OCI-M1 (cell line): ENCODE results near the gene ZNF571.

Source experiments
- DNase-seq: peaks from one replicate; lab custom pipeline; 2025; lab: John Stamatoyannopoulos, UW

The ZNF571 gene

DNA sequence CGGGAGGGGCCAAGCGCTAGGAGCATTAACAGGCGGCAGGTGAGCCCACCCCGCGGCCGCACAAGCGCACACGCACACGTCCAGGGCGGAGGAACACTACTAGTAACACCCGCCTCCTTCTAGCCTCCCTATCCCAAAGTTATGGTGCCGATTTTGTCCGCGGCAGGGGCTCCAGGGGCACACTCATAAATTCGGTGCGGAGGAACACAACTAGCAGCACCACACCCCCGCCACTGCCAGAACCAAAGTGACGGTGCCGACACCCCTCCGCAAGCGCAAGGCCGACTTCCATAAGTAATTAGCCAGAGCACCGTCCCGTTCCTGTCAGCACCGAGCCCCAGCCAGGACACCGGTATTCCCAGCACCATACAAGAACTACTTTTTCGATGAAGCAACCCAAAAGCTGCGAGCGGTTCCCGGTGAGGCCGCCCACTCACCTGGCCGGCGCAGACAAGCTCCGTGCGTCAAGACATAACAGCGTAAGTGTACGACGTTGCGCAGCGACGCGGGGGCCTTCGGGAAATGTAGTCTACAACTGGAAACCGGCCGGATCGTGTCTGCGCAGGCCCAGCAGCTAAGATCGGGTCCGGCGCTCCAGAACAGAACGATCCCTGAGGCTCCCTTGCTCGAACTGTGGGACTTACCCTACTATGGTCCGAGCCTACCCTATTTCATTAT lies at the start of gene ZNF571, which contains the start of gene ZNF540:
Gene ZNF571, minus strand, starts transcription at position 489 of the 678 bp plus-strand sequence. CDS start 8,116 bp downstream, outside the sequence.
Gene ZNF540, plus strand, starts transcription at position 573 of the 678 bp plus-strand sequence. CDS start 3,572 bp downstream, outside the sequence.
- DNase-seq, result peak; percentile 96

DNA sequence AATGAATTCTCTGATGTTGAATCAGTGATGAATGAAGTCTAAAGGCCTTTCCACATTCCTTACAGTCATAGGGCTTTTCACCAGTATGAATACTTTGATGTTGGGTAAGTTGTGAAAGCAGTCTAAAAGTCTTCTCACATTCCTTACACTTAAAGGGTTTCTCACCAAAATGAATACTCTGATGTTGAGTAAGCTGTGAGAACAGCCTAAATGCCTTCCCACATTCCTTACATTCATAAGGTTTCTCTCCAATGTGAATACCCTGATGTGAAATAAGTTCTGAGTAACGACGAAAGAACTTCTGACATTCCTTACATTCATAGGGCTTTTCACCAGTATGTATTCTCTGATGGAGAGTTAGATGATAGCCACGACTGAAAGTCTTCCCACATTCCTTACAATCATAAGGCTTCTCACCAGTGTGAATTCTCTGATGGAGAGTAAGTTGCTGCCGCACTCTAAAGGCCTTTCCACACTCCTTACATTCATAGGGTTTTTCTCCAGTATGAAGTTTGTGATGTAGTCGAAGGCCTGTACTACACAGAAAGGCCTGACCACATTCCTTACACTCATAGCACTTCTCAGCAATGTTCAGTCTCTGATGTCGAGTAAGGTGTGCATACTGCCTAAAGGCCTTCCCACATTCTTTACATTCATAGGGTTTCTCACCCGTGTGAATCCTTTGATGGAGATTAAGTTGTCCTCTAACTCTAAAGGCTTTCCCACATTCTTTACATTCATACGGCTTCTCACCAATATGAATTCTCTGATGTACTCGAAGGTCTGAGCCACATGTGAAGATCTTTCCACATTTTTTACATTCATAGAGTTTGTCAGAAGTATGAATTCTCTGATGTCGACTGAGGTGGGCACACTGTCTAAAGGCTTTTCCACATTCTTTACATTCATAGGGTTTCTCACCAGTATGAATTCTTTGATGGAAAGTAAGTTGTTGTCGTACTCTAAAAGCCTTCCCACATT lies 40.8 kb upstream of the ZNF571 start:
- no peak for DNase-seq

DNA sequence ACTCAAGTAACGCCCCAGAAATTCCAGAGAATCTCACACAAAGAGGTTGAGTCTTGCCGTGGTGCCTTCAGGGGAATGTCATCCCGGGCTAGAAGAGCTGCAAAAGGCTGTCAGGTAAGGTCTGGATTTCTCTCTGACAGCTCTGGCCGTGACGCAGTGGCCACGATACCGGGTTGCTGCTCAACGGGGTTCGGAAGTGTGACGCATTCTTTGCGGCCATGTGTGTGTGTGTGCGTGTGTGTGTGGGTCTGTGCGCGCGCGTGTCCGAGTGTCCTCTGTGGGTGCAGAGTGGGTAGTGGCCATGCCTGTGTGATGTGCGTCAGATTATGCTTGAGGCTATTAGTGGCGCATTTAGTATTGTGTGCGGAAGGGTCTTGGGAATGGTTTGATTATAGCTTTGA lies 390 bp upstream of the ZNF571 start:
- peak; percentile 70 for DNase-seq

DNA sequence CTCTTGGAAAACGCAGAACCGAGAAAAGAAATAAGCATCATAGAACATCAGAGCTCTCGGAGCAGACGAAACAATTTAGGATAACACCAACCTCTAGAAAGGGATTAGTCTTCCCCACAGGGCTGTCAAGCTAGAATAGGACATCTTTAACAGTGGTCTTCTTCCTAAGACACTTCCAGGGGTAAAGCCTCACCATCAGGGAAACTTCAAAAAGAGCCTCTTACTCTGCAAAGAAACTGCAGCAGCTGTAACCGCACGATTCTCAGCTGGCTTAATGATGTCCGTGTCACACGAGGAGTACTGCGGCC lies 642 bp downstream of the ZNF571 start:
- no peak for DNase-seq

DNA sequence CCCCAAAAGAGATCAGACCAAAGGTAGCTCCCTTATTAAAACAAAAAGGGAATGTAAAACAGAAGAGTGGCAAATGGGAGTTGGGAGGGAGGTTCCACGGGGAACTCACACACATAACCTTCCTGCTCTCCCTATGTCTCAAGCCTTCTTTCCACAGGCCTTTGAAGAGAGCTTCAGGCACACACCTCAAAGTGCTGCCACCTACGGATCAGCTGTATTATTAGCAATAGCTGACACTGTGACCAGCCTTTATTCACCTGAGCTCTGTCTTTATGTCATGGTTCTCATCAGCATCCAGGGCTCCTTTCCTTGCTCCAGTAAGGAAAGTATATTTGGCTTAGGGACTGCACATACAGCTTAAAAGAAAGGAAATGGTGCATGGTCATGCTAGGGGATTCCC lies 11.3 kb downstream of the ZNF571 start:
- peak; percentile 5 for DNase-seq

DNA sequence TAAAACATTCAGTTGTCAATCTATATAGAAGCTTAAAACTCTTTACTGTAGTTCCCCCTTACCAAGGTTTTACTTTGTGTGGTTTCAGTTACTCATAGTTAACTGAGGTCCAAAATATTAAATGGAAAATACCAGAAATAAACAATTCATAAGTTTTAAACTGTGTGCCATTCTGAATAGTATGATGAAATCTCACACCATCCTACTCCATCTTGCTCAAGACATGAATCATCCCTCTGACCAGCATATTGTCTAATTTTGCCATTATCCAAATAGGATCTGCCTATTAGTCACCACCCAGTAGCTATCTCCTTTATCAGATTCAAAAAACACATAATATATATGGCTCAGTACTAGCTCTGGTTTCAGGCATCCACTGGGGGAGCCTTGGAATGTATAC lies 22.4 kb downstream of the ZNF571 start:
- DNase-seq, result peak; percentile 39

DNA sequence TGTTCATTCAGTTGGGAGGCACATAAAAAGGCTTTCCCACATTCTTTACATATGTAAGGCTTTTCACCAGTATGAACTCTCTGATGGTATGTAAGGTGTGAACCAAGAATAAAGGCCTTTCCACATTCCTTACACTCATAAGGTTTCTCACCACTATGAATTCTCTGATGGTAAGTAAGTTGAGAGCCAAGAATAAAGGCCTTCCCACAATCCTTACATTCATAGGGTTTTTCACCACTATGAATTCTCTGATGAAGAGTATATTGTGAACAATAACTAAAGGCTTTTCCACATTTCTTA lies 29.3 kb downstream of the ZNF571 start:
- no peak for DNase-seq

DNA sequence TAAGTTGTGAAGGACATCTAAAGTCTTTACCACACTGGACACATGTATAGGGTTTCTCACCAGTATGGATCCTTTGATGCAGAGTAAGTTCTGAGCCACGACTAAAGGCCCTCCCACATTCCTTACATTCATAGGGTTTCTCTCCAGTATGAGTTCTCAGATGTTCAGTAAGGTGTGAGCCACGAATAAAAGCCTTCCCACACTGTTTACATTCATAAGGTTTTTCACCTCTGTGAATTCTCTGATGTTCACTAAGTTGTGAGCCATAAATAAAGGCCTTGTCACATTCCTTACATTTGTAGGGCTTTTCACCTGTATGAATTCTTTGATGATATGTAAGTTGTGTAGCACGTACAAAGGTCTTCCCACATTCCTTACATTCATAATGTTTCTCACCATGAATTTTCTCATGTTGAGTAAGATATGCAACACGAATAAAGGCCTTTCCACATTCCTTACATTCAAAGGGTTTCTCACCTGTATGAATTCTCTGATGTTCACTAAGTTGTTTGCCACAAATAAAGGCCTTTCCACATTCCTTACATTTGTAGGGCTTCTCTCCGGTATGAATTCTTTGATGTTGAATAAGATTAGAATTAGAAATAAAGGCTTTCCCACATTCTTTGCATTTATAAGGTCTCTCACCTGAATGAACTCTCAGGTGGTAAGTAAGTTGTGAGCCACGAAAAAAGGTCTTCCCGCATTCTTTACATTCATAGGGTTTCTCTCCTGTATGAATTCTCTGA lies 29.8 kb downstream of the ZNF571 start:
- peak; percentile 32 for DNase-seq

DNA sequence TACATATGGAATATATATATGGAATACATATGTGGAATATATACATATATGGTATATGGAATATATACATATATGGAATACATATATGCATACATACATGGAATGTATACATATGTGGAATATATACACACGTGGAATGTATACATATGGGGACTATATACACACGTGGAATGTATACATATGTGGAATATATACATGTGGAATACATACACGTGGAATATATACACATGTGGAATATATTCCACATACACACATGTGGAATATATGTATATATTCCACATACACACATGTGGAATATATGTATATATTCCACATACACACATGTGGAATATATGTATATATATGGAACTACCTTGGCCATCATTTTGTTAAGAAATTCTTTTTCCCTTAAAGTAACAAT lies 31.1 kb downstream of the ZNF571 start:
- no peak for DNase-seq

DNA sequence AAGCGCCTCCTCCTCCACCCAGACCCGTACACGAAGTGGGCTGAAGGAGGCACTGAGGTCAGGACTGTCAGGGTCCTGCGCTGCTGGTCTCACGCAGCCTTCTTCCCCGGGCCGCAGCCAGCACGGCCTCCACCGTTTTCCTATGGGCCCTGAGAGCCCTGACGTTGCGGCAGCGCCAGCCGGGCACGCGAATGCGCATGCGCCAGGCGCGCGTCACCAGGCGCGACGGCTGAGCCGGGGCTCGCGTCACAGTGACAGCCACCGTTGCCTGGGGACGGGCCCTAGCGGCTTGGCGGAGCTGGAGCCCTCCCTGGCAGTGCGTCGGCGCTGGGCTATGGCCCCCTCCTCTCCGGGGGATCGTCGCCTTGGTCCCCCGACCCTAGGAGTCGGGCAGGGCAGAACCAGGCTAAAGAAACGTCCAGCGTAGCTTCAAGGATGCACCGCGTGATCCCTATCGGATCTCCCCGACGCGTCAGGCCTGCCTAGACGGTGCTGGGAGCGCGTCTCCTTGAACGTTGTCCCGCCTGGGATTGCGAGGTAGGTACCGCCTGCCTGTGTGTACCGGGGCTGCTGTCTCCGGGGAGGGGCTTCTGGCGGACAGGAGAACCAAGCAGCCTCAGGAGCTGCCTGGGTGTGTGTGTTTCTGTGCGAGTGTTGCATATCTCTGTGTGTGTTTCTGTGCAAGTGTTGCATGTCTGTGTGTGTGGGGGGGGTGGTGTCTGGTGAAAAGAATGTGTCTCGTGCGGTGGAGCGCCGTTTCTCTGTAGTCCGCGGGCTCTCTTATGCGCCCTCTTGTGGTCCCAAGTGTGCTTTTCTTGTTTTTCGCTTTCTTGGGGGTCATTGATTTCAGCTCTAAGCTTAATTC lies 43.2 kb downstream of the ZNF571 start:
- DNase-seq, result peak; percentile 87

DNA sequence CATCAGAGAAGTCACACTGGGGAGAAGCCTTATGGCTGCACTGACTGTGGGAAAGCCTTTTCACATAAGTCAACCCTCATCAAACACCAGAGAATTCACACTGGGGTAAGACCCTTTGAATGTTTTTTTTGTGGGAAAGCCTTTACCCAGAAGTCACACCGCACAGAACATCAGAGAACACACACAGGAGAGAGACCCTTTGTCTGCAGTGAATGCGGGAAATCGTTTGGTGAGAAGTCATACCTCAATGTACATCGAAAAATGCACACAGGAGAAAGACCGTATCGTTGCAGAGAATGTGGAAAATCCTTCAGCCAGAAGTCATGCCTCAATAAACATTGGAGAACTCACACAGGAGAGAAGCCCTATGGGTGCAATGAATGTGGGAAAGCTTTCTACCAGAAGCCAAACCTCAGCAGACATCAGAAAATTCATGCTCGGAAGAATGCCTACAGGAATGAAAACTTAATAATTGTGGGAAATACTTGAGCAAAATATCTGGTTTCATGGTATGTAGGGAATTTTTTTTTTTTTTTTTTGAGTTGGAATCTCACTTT lies 57.1 kb downstream of the ZNF571 start:
- DNase-seq, result no peak

DNA sequence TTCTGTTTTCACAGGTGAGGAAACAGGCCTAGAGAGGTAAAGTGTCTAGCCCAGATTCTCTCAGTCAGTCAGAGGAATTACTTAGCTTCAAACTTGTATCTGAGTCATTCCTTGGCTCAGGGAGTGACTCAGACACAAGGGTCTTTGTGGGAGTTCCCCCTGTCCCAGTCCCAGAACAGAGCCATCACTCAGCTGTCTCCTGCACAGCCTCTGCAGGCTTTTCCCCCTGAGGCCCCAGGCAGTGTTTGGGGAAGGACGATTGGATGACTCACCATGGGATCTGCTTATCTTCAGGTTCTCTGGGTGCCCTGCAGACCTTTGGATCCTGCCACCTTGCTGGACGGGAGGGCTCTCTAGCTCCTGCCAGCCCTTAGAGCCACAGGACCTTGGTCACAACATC lies 74.7 kb downstream of the ZNF571 start:
- peak; percentile 32 for DNase-seq
